Prostate gland (tissue), 2 donors: ENCODE measurements around the gene BAIAP3.

Source experiments
- CTCF ChIP-seq, 4 experiments: fragments of 200-600 bp in 2 of 4; fragments of 450-650 bp in 2 of 4; sonication (generic) in 2 of 4; IDR thresholded peaks; 1 replicate in 3 of 4; 2 replicates in 1 of 4; pipeline ENCODE4 v1.5.1; 2016 to 2019; ENCODE audit warnings: antibody characterized with exemption in 4 of 4, mild to moderate bottlenecking in 2 of 4, moderate library complexity in 2 of 4
- POLR2AphosphoS5 ChIP-seq: sonication (generic); formaldehyde crosslinking; IDR thresholded peaks from one replicate; pipeline ENCODE4 v1.6.1; 2017; ENCODE audit warnings: antibody characterized with exemption

GRCh38 chr16:1378087-1378803 lies 44.8 kb downstream of the BAIAP3 start:
- TF ChIP-seq CTCF (IDR thresholded peaks at IDR 0.05) (no peak), POLR2AphosphoS5 (no peak)
